Endothelial cell of umbilical vein (primary cell): ENCODE results near the gene WDR41.

Source experiments
- CTCF ChIP-seq, 2 donors: IDR thresholded peaks; 1 replicate in 1 of 2; 2 replicates in 1 of 2; pipeline ENCODE4 v1.5.1; 2011; ENCODE audit warnings: low read length in 2 of 2, mild to moderate bottlenecking in 2 of 2, moderate library complexity in 2 of 2, control low read depth in 1 of 2, inconsistent platforms in 1 of 2, low read depth in 1 of 2; ENCODE audit not compliant: insufficient read depth in 1 of 2; ENCODE audit errors: extremely low read depth in 1 of 2
- EZH2 ChIP-seq: IDR thresholded peaks from 2 replicates; pipeline ENCODE4 v1.6.1; 2012; ENCODE audit warnings: borderline replicate concordance, low read depth, mild to moderate bottlenecking, moderate library complexity, low read length, inconsistent platforms; ENCODE audit not compliant: severe bottlenecking
- FOS ChIP-seq: IDR thresholded peaks from 2 replicates; pipeline ENCODE4 v1.6.1; 2011; ENCODE audit warnings: mild to moderate bottlenecking, low read length, moderate library complexity, borderline replicate concordance; ENCODE audit not compliant: insufficient read depth
- GATA2 ChIP-seq: IDR thresholded peaks from 2 replicates; pipeline ENCODE4 v1.7.0; 2011; ENCODE audit warnings: low read depth, mild to moderate bottlenecking, moderate library complexity, mixed read lengths, low read length; ENCODE audit not compliant: insufficient read length, insufficient read depth
- JUN ChIP-seq: IDR thresholded peaks from 2 replicates; pipeline ENCODE4 v1.6.1; 2011; ENCODE audit warnings: borderline replicate concordance, low read depth; ENCODE audit not compliant: insufficient read length, insufficient read depth
- MAX ChIP-seq: IDR thresholded peaks from 2 replicates; pipeline ENCODE4 v1.6.1; 2011; ENCODE audit not compliant: insufficient read depth, insufficient read length
- MYC ChIP-seq: IDR thresholded peaks from one replicate; pipeline ENCODE4 v1.6.1; 2011; ENCODE audit warnings: mild to moderate bottlenecking, low read depth, low read length
- POLR2A ChIP-seq: IDR thresholded peaks from 2 replicates; pipeline ENCODE4 v1.6.1; 2012; ENCODE audit warnings: low read depth, mild to moderate bottlenecking, control low read depth, low read length
- POLR2AphosphoS5 ChIP-seq: IDR thresholded peaks from 2 replicates; pipeline ENCODE4 v1.6.1; 2012; ENCODE audit warnings: low read depth, mild to moderate bottlenecking, control low read depth, low read length, moderate library complexity; ENCODE audit not compliant: insufficient read depth

- no peak for TF ChIP-seq JUN
- no peak for TF ChIP-seq MYC
- TF ChIP-seq EZH2 = no peak
- TF ChIP-seq MAX = no peak
- TF ChIP-seq CTCF (IDR thresholded peaks at IDR 0.05; ENCODE audit: extremely low read depth in 1 of 2, insufficient read depth in 1 of 2, low read depth in 1 of 2, low read length in 2 of 2) = no peak
- TF ChIP-seq POLR2A = no peak
- no peak for TF ChIP-seq POLR2AphosphoS5
- no peak for TF ChIP-seq FOS
- TF ChIP-seq GATA2 = no peak
These were observed 511 bp upstream of the WDR41 start for GRCh38 chr5:77492653-77493000.
